WTC11 (cell line): Measurements from ENCODE around the gene FBXO24. TPM values are rescaled to one million over a fixed set of nuclear protein-coding genes. Genes with fewer than 3 reads are reported as not detected.

Source experiments
- CBFB ChIP-seq: sonication (generic); formaldehyde crosslinking; IDR thresholded peaks from 2 replicates; pipeline ENCODE4 v1.8.1; 2022; ENCODE audit warnings: mild to moderate bottlenecking, low read depth, missing genetic modification reagents
- CREB1 ChIP-seq: sonication (generic); formaldehyde crosslinking; IDR thresholded peaks from 2 replicates; pipeline ENCODE4 v1.8.0; 2023; ENCODE audit warnings: mild to moderate bottlenecking, missing genetic modification reagents
- CREM ChIP-seq: sonication (generic); formaldehyde crosslinking; IDR thresholded peaks from 2 replicates; pipeline ENCODE4 v1.8.1; 2022; ENCODE audit warnings: mild to moderate bottlenecking, missing genetic modification reagents, moderate library complexity
- ESRRA ChIP-seq: sonication (generic); formaldehyde crosslinking; IDR thresholded peaks from 2 replicates; pipeline ENCODE4 v1.8.1; 2022; ENCODE audit warnings: mild to moderate bottlenecking, missing genetic modification reagents, borderline replicate concordance
- FOXJ3 ChIP-seq: sonication (generic); formaldehyde crosslinking; IDR thresholded peaks from 2 replicates; pipeline ENCODE4 v1.9.0; 2021; ENCODE audit warnings: missing genetic modification reagents, mild to moderate bottlenecking, borderline replicate concordance
- FOXP1 ChIP-seq: sonication (generic); formaldehyde crosslinking; IDR thresholded peaks from 2 replicates; pipeline ENCODE4 v1.8.0; 2022; ENCODE audit warnings: missing genetic modification reagents, mild to moderate bottlenecking, moderate library complexity, borderline replicate concordance
- GRHL2 ChIP-seq: fragments of 250-450 bp; sonication (Bioruptor Pico); IDR thresholded peaks from 2 replicates; pipeline ENCODE4 v1.8.0; 2022; ENCODE audit warnings: mild to moderate bottlenecking, moderate library complexity; ENCODE audit not compliant: insufficient replicate concordance, severe bottlenecking
- GTF2I ChIP-seq: fragments of 250-450 bp; sonication (Bioruptor Pico); conservative IDR thresholded peaks from 2 replicates; pipeline ENCODE4 v1.4.0; 2021; ENCODE audit warnings: mild to moderate bottlenecking
- JAZF1 ChIP-seq: fragments of 250-450 bp; sonication (Bioruptor Pico); IDR thresholded peaks from 2 replicates; pipeline ENCODE4 v1.9.0; 2021; ENCODE audit warnings: moderate library complexity, mild to moderate bottlenecking, inconsistent platforms
- KAT7 ChIP-seq: sonication (generic); formaldehyde crosslinking; IDR thresholded peaks from 2 replicates; pipeline ENCODE4 v1.8.1; 2023; ENCODE audit warnings: missing genetic modification reagents, mild to moderate bottlenecking, borderline replicate concordance
- MYBL2 ChIP-seq: sonication (generic); formaldehyde crosslinking; IDR thresholded peaks from 2 replicates; pipeline ENCODE4 v1.8.1; 2023; ENCODE audit warnings: mild to moderate bottlenecking, moderate library complexity, missing genetic modification reagents
- NFATC4 ChIP-seq: fragments of 250-450 bp; sonication (Bioruptor Pico); IDR thresholded peaks from 2 replicates; pipeline ENCODE4 v1.9.0; 2021; ENCODE audit warnings: mild to moderate bottlenecking
- NR3C1 ChIP-seq: sonication (generic); formaldehyde crosslinking; conservative IDR thresholded peaks from 2 replicates; pipeline ENCODE4 v1.8.1; 2023; ENCODE audit warnings: low read depth, mild to moderate bottlenecking, missing genetic modification reagents
- PRRX2 ChIP-seq: fragments of 250-450 bp; sonication (Bioruptor Pico); IDR thresholded peaks from 2 replicates; pipeline ENCODE4 v1.8.0; 2021; ENCODE audit warnings: mild to moderate bottlenecking
- SP1 ChIP-seq: sonication (generic); formaldehyde crosslinking; conservative IDR thresholded peaks from 2 replicates; pipeline ENCODE4 v1.8.1; 2022; ENCODE audit warnings: missing genetic modification reagents
- TEAD4 ChIP-seq: sonication (generic); formaldehyde crosslinking; IDR thresholded peaks from 2 replicates; pipeline ENCODE4 v1.8.0; 2022; ENCODE audit warnings: mild to moderate bottlenecking, missing genetic modification reagents
- TP53 ChIP-seq: sonication (generic); formaldehyde crosslinking; IDR thresholded peaks from 2 replicates; pipeline ENCODE4 v1.8.1; 2023; ENCODE audit warnings: mild to moderate bottlenecking, missing genetic modification reagents
- ZNF138 ChIP-seq: sonication (generic); formaldehyde crosslinking; conservative IDR thresholded peaks from 2 replicates; pipeline ENCODE4 v1.8.1; 2022; ENCODE audit warnings: mild to moderate bottlenecking, moderate library complexity, missing genetic modification reagents
- ZNF219 ChIP-seq: sonication (generic); formaldehyde crosslinking; IDR thresholded peaks from 2 replicates; pipeline ENCODE4 v1.8.0; 2023; ENCODE audit warnings: missing genetic modification reagents, mild to moderate bottlenecking, borderline replicate concordance
- ZNF396 ChIP-seq: fragments of 250-450 bp; sonication (Bioruptor Pico); IDR thresholded peaks from 2 replicates; pipeline ENCODE4 v1.8.0; 2021; ENCODE audit warnings: mild to moderate bottlenecking, moderate library complexity, borderline replicate concordance
- ZNF671 ChIP-seq: fragments of 250-450 bp; sonication (Bioruptor Pico); IDR thresholded peaks from 2 replicates; pipeline ENCODE4 v1.8.0; 2021; ENCODE audit warnings: mild to moderate bottlenecking
- total RNA-seq: library from RNA; stranded (reverse); gene quantifications from 3 replicates; pipeline ENCODE4 v1.2.3, GENCODE V29; 2021
- TF ChIP-seq, protein P1 (sequence below): fragments of 250-450 bp; sonication (Bioruptor Pico); IDR thresholded peaks from 2 replicates; pipeline ENCODE4 v2.1.2; 2022; ENCODE audit warnings: mild to moderate bottlenecking, moderate library complexity
- TF ChIP-seq, protein P2 (sequence below): sonication (generic); formaldehyde crosslinking; IDR thresholded peaks from 2 replicates; pipeline ENCODE4 v1.8.1; 2022; ENCODE audit warnings: mild to moderate bottlenecking, missing genetic modification reagents, moderate library complexity, borderline replicate concordance
- TF ChIP-seq, protein P3 (sequence below): sonication (generic); formaldehyde crosslinking; conservative IDR thresholded peaks from 2 replicates; pipeline ENCODE4 v1.8.1; 2022; ENCODE audit warnings: mild to moderate bottlenecking, missing genetic modification reagents
- TF ChIP-seq, protein P4 (sequence below): sonication (generic); formaldehyde crosslinking; IDR thresholded peaks from 2 replicates; pipeline ENCODE4 v1.8.0; 2022; ENCODE audit warnings: mild to moderate bottlenecking, missing genetic modification reagents
- TF ChIP-seq, protein P5 (sequence below): sonication (generic); formaldehyde crosslinking; IDR thresholded peaks from 2 replicates; pipeline ENCODE4 v1.8.1; 2023; ENCODE audit warnings: mild to moderate bottlenecking, missing genetic modification reagents, moderate library complexity
- TF ChIP-seq, protein P6 (sequence below): fragments of 200-600 bp; IDR thresholded peaks from 2 replicates; pipeline ENCODE4 v1.8.0; 2022; ENCODE audit warnings: antibody characterized with exemption
- TF ChIP-seq, protein P7 (sequence below): fragments of 250-450 bp; sonication (Bioruptor Pico); IDR thresholded peaks from 2 replicates; pipeline ENCODE4 v1.9.0; 2021; ENCODE audit warnings: mild to moderate bottlenecking
- TF ChIP-seq, protein P8 (sequence below): sonication (generic); formaldehyde crosslinking; IDR thresholded peaks from 2 replicates; pipeline ENCODE4 v1.8.0; 2022; ENCODE audit warnings: mild to moderate bottlenecking, missing genetic modification reagents

FBXO24 gene
- total RNA-seq, 1 experiment from 2014 or later, result 0.70 TPM

DNA sequence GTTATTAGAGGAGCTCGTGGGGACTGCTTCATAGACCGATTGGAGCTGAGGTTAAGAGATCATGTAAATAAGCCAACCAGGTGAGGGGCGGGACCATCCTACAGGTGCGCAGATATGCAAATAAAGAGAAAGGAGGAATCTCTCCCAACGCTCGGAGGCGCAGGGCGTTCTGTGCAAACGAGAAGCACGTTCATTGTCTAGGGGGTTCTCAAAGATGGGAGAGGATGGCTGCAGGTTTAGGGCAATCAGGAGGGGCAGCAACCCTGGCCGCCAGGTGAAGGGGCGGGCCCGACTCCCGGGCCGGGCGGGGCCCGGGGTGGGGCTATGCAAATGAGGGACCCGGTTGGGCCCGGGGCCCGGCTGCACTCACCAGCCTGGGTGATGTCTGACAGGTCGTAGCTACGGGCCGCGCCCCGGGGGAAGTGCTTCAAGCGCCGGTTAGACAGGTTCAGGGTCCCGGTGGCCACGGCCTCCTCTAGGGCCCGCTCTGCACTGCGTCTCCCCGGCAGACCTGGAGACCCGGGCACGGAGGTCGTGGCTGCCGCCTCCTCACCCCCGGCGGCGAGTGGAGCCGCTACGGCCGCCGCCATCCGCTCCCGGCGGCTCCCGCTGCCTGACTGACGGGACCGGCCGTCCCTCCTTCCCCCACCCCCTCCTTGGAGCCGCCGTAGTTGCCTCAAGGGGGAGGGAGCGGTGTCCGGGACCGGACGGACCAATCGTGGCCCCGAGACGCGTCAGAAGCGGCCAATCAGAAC lies 440 bp upstream of the FBXO24 start, which contains the start of gene LRCH4 (continued):
- TF ChIP-seq, protein P1, sequence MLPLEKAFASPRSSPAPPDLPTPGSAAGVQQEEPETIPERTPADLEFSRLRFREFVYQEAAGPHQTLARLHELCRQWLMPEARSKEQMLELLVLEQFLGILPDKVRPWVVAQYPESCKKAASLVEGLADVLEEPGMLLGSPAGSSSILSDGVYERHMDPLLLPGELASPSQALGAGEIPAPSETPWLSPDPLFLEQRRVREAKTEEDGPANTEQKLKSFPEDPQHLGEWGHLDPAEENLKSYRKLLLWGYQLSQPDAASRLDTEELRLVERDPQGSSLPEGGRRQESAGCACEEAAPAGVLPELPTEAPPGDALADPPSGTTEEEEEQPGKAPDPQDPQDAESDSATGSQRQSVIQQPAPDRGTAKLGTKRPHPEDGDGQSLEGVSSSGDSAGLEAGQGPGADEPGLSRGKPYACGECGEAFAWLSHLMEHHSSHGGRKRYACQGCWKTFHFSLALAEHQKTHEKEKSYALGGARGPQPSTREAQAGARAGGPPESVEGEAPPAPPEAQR, result no peak
- TF ChIP-seq, protein P2, sequence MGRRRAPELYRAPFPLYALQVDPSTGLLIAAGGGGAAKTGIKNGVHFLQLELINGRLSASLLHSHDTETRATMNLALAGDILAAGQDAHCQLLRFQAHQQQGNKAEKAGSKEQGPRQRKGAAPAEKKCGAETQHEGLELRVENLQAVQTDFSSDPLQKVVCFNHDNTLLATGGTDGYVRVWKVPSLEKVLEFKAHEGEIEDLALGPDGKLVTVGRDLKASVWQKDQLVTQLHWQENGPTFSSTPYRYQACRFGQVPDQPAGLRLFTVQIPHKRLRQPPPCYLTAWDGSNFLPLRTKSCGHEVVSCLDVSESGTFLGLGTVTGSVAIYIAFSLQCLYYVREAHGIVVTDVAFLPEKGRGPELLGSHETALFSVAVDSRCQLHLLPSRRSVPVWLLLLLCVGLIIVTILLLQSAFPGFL (CRISPR knock-in tag), result no peak
- TF ChIP-seq FOXP1 (CRISPR knock-in tag) (peak; percentile 87), TEAD4 (no peak), TP53 (CRISPR knock-in tag) (no peak), PRRX2 (CRISPR knock-in tag) (0 out of 2 replicates have a peak, but pooled peaks have one; percentile 40), SP1 (CRISPR knock-in tag) (peak; percentile 95), NR3C1 (CRISPR knock-in tag) (no peak), NFATC4 (CRISPR knock-in tag) (0 out of 2 replicates have a peak, but pooled peaks have one; percentile 62), CREM (CRISPR knock-in tag) (peak; percentile 73; the same call in 1 of the 2 replicates), MYBL2 (peak; percentile 96), JAZF1 (CRISPR knock-in tag) (no peak), CBFB (CRISPR knock-in tag) (no peak), FOXJ3 (no peak), KAT7 (CRISPR knock-in tag) (0 out of 2 replicates have a peak, but pooled peaks have one; percentile 86), GRHL2 (CRISPR knock-in tag) (no peak), ZNF671 (CRISPR knock-in tag) (no peak), ZNF396 (no peak), ZNF138 (CRISPR knock-in tag) (no peak), GTF2I (CRISPR knock-in tag) (no peak), ESRRA (CRISPR knock-in tag) (peak; percentile 63; the same call in 1 of the 2 replicates), CREB1 (peak; percentile 35; the same call in 1 of the 2 replicates), ZNF219 (CRISPR knock-in tag) (peak; percentile 78; the same call in 1 of the 2 replicates)
- TF ChIP-seq, protein P3, sequence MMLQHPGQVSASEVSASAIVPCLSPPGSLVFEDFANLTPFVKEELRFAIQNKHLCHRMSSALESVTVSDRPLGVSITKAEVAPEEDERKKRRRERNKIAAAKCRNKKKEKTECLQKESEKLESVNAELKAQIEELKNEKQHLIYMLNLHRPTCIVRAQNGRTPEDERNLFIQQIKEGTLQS, result no peak
- TF ChIP-seq, protein P4, sequence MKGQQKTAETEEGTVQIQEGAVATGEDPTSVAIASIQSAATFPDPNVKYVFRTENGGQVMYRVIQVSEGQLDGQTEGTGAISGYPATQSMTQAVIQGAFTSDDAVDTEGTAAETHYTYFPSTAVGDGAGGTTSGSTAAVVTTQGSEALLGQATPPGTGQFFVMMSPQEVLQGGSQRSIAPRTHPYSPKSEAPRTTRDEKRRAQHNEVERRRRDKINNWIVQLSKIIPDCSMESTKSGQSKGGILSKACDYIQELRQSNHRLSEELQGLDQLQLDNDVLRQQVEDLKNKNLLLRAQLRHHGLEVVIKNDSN (CRISPR knock-in tag), result peak; percentile 70
- TF ChIP-seq, protein P5, sequence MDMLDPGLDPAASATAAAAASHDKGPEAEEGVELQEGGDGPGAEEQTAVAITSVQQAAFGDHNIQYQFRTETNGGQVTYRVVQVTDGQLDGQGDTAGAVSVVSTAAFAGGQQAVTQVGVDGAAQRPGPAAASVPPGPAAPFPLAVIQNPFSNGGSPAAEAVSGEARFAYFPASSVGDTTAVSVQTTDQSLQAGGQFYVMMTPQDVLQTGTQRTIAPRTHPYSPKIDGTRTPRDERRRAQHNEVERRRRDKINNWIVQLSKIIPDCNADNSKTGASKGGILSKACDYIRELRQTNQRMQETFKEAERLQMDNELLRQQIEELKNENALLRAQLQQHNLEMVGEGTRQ, result 0 out of 2 replicates have a peak, but pooled peaks have one; percentile 37
- TF ChIP-seq, protein P6, sequence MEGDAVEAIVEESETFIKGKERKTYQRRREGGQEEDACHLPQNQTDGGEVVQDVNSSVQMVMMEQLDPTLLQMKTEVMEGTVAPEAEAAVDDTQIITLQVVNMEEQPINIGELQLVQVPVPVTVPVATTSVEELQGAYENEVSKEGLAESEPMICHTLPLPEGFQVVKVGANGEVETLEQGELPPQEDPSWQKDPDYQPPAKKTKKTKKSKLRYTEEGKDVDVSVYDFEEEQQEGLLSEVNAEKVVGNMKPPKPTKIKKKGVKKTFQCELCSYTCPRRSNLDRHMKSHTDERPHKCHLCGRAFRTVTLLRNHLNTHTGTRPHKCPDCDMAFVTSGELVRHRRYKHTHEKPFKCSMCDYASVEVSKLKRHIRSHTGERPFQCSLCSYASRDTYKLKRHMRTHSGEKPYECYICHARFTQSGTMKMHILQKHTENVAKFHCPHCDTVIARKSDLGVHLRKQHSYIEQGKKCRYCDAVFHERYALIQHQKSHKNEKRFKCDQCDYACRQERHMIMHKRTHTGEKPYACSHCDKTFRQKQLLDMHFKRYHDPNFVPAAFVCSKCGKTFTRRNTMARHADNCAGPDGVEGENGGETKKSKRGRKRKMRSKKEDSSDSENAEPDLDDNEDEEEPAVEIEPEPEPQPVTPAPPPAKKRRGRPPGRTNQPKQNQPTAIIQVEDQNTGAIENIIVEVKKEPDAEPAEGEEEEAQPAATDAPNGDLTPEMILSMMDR, result no peak
- TF ChIP-seq, protein P7, sequence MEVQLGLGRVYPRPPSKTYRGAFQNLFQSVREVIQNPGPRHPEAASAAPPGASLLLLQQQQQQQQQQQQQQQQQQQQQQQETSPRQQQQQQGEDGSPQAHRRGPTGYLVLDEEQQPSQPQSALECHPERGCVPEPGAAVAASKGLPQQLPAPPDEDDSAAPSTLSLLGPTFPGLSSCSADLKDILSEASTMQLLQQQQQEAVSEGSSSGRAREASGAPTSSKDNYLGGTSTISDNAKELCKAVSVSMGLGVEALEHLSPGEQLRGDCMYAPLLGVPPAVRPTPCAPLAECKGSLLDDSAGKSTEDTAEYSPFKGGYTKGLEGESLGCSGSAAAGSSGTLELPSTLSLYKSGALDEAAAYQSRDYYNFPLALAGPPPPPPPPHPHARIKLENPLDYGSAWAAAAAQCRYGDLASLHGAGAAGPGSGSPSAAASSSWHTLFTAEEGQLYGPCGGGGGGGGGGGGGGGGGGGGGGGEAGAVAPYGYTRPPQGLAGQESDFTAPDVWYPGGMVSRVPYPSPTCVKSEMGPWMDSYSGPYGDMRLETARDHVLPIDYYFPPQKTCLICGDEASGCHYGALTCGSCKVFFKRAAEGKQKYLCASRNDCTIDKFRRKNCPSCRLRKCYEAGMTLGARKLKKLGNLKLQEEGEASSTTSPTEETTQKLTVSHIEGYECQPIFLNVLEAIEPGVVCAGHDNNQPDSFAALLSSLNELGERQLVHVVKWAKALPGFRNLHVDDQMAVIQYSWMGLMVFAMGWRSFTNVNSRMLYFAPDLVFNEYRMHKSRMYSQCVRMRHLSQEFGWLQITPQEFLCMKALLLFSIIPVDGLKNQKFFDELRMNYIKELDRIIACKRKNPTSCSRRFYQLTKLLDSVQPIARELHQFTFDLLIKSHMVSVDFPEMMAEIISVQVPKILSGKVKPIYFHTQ (CRISPR knock-in tag), result no peak
- TF ChIP-seq, protein P8, sequence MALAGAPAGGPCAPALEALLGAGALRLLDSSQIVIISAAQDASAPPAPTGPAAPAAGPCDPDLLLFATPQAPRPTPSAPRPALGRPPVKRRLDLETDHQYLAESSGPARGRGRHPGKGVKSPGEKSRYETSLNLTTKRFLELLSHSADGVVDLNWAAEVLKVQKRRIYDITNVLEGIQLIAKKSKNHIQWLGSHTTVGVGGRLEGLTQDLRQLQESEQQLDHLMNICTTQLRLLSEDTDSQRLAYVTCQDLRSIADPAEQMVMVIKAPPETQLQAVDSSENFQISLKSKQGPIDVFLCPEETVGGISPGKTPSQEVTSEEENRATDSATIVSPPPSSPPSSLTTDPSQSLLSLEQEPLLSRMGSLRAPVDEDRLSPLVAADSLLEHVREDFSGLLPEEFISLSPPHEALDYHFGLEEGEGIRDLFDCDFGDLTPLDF (CRISPR knock-in tag), result 0 out of 2 replicates have a peak, but pooled peaks have one; percentile 35
